Neural progenitor cell (in vitro differentiated cells): ENCODE results near the gene SCAPER. TPM values are rescaled to one million over a fixed set of nuclear protein-coding genes. Genes with fewer than 3 reads are reported as not detected.

Source experiments
- DNase-seq: peaks from one replicate; pipeline ENCODE4 v3.0.0-alpha.2; 2016; ENCODE audit warnings: low spot score
- H2AFZ ChIP-seq: fragments of 200-600 bp; sonication (generic); replicated peaks from 2 replicates; pipeline ENCODE4 v1.6.1; 2016; ENCODE audit warnings: antibody characterized with exemption
- H3F3A ChIP-seq: fragments of 200-600 bp; sonication (generic); 2 replicates; pipeline ENCODE4 v1.6.1; 2016; ENCODE audit warnings: antibody characterized with exemption, low read depth
- H3K27ac ChIP-seq: fragments of 200-600 bp; sonication (generic); 2 replicates; pipeline ENCODE4 v1.5.1; 2016; ENCODE audit warnings: mild to moderate bottlenecking
- H3K27me3 ChIP-seq: fragments of 200-600 bp; sonication (generic); 2 replicates; pipeline ENCODE4 v1.6.1; 2016; ENCODE audit warnings: mild to moderate bottlenecking, moderate library complexity
- H3K36me3 ChIP-seq: fragments of 200-600 bp; sonication (generic); 2 replicates; pipeline ENCODE4 v1.5.1; 2016
- H3K4me1 ChIP-seq: fragments of 200-600 bp; sonication (generic); 2 replicates; pipeline ENCODE4 v1.6.1; 2016; ENCODE audit warnings: mixed run types
- H3K4me2 ChIP-seq: fragments of 200-600 bp; sonication (generic); 2 replicates; pipeline ENCODE4 v1.6.1; 2016
- H3K4me3 ChIP-seq: fragments of 200-600 bp; sonication (generic); 2 replicates; pipeline ENCODE4 v1.5.1; 2016
- H3K79me2 ChIP-seq: fragments of 200-600 bp; sonication (generic); 2 replicates; pipeline ENCODE4 v1.6.1; 2016; ENCODE audit warnings: low read depth
- H3K9ac ChIP-seq: fragments of 200-600 bp; sonication (generic); 2 replicates; pipeline ENCODE4 v1.6.1; 2016
- H3K9me3 ChIP-seq: fragments of 200-600 bp; sonication (generic); 2 replicates; pipeline ENCODE4 v1.5.1; 2016; ENCODE audit warnings: low read depth
- H4K20me1 ChIP-seq: fragments of 200-600 bp; sonication (generic); 2 replicates; pipeline ENCODE4 v1.6.1; 2016; ENCODE audit warnings: low read depth
- H3K27ac Mint-ChIP-seq: 3 replicates; pipeline ENCODE4 v1.8.0; 2021; ENCODE audit warnings: mixed read lengths
- H3K27me3 Mint-ChIP-seq: 2 replicates; pipeline ENCODE4 v1.8.0; 2022; ENCODE audit warnings: low read depth, mild to moderate bottlenecking, inconsistent platforms, moderate library complexity, mixed read lengths; ENCODE audit not compliant: insufficient read depth
- H3K36me3 Mint-ChIP-seq: 3 replicates; pipeline ENCODE4 v1.8.0; 2021; ENCODE audit warnings: mixed read lengths
- H3K4me1 Mint-ChIP-seq: 3 replicates; pipeline ENCODE4 v1.8.0; 2021; ENCODE audit warnings: mixed read lengths
- H3K4me3 Mint-ChIP-seq: 3 replicates; pipeline ENCODE4 v1.8.0; 2021; ENCODE audit warnings: mild to moderate bottlenecking, moderate library complexity, mixed read lengths
- H3K9me3 Mint-ChIP-seq: 3 replicates; pipeline ENCODE4 v1.8.0; 2020; ENCODE audit warnings: mixed read lengths
- EZH2 ChIP-seq: fragments of 200-600 bp; sonication (generic); IDR thresholded peaks from 2 replicates; pipeline ENCODE4 v1.6.1; 2017; ENCODE audit warnings: antibody characterized with exemption, mild to moderate bottlenecking, moderate library complexity
- EZH2phosphoT487 ChIP-seq: fragments of 200-600 bp; sonication (generic); IDR thresholded peaks from 2 replicates; pipeline ENCODE4 v1.6.1; 2017; ENCODE audit warnings: antibody characterized with exemption
- total RNA-seq: library from RNA; depleted of rRNA; stranded (reverse); fragments of >200 nt; gene quantifications from 2 replicates; pipeline ENCODE4 v1.2.3, GENCODE V29; 2015; ENCODE audit warnings: low replicate concordance
- TF ChIP-seq, protein P1 (sequence below): fragments of 200-600 bp; sonication (generic); IDR thresholded peaks from 2 replicates; pipeline ENCODE4 v1.5.1; 2017; ENCODE audit warnings: antibody characterized with exemption, mild to moderate bottlenecking

SCAPER gene
- total RNA-seq, 1 donor from 2014 or later, result 20.4 TPM

DNA sequence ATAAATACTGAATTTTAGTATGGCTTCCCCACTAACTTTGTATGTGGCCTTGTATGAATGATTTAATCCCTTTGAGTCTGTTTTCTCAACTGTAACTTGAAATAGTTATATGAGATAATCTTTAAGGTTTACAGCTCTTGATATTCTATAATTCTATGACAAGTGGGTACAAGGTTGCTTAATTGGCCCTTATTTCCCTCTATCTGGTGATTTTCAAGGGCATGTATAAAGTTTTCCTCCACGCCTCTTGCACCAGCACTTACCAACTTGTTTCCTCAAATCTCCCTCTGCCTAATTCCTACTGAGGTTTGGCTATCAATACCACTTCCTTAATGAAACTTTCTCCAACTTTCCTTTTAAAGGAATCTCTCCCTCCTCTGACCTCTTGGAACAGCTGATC, 455.7 kb downstream of the SCAPER start:
- H3F3A ChIP-seq, result no peaks in the 10 kb centered on the region
- Mint-ChIP-seq H3K9me3 (no peaks in the 10 kb centered on the region), H3K27ac (no peak overlapping the region), H3K4me3 (no peak overlapping the region), H3K27me3 (peaks cover 2% of the 10 kb centered on the region), H3K36me3 (no peaks in the 10 kb centered on the region), H3K4me1 (no peaks in the 10 kb centered on the region)
- TF ChIP-seq, protein P1, sequence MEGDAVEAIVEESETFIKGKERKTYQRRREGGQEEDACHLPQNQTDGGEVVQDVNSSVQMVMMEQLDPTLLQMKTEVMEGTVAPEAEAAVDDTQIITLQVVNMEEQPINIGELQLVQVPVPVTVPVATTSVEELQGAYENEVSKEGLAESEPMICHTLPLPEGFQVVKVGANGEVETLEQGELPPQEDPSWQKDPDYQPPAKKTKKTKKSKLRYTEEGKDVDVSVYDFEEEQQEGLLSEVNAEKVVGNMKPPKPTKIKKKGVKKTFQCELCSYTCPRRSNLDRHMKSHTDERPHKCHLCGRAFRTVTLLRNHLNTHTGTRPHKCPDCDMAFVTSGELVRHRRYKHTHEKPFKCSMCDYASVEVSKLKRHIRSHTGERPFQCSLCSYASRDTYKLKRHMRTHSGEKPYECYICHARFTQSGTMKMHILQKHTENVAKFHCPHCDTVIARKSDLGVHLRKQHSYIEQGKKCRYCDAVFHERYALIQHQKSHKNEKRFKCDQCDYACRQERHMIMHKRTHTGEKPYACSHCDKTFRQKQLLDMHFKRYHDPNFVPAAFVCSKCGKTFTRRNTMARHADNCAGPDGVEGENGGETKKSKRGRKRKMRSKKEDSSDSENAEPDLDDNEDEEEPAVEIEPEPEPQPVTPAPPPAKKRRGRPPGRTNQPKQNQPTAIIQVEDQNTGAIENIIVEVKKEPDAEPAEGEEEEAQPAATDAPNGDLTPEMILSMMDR, result no peak
- no peak for TF ChIP-seq EZH2phosphoT487
- no peak for TF ChIP-seq EZH2
- H3K4me3 ChIP-seq, result no peak overlapping the region
- H3K79me2 ChIP-seq, result no peaks in the 10 kb centered on the region
- no peak overlapping the region for H3K9ac ChIP-seq
- H3K27ac ChIP-seq, result no peak overlapping the region
- no peaks in the 10 kb centered on the region for H3K9me3 ChIP-seq
- H3K4me1 ChIP-seq, result no peaks in the 10 kb centered on the region
- H4K20me1 ChIP-seq, result no peaks in the 10 kb centered on the region
- H2AFZ ChIP-seq, result no peak overlapping the region
- no peaks in the 10 kb centered on the region for H3K36me3 ChIP-seq
- no peak overlapping the region for H3K4me2 ChIP-seq
- no peak for DNase-seq
- H3K27me3 ChIP-seq, result no peaks in the 10 kb centered on the region

DNA sequence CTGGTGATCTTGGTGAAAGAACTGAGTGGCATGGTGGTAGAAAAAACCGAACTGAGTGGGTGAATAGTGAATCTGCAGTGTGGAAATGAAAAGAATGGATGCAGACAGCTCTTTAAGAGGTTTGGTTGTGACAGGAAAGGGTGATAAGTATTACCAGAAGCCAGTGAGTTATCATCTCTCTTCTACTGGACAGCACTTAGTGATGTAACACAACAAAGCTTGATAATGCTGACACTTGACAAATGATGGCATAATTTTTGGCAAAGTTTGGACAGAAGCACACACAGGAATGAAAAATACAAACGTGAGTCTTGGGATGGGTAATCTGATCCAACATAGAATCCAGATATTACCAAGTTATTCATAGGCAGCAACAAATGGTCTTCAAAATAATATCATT, 456.4 kb downstream of the SCAPER start:
- no peak for DNase-seq
- H3K9me3 ChIP-seq, result no peaks in the 10 kb centered on the region
- H3K27me3 Mint-ChIP-seq, result peaks cover 2% of the 10 kb centered on the region
- no peak overlapping the region for H3K4me2 ChIP-seq
- H3K79me2 ChIP-seq, result no peaks in the 10 kb centered on the region
- no peaks in the 10 kb centered on the region for H3K4me1 Mint-ChIP-seq
- H3K27ac Mint-ChIP-seq, result no peak overlapping the region
- H3K27ac ChIP-seq, result no peak overlapping the region
- H3K36me3 Mint-ChIP-seq, result no peaks in the 10 kb centered on the region
- H3K4me3 Mint-ChIP-seq, result no peak overlapping the region
- no peaks in the 10 kb centered on the region for H4K20me1 ChIP-seq
- H3F3A ChIP-seq, result no peaks in the 10 kb centered on the region
- H3K9me3 Mint-ChIP-seq, result no peaks in the 10 kb centered on the region
- no peak overlapping the region for H2AFZ ChIP-seq
- no peak overlapping the region for H3K9ac ChIP-seq
- H3K4me3 ChIP-seq, result no peak overlapping the region
- TF ChIP-seq EZH2, result no peak
- TF ChIP-seq, protein P1, result no peak
- H3K27me3 ChIP-seq, result no peaks in the 10 kb centered on the region
- no peaks in the 10 kb centered on the region for H3K36me3 ChIP-seq
- no peaks in the 10 kb centered on the region for H3K4me1 ChIP-seq

DNA sequence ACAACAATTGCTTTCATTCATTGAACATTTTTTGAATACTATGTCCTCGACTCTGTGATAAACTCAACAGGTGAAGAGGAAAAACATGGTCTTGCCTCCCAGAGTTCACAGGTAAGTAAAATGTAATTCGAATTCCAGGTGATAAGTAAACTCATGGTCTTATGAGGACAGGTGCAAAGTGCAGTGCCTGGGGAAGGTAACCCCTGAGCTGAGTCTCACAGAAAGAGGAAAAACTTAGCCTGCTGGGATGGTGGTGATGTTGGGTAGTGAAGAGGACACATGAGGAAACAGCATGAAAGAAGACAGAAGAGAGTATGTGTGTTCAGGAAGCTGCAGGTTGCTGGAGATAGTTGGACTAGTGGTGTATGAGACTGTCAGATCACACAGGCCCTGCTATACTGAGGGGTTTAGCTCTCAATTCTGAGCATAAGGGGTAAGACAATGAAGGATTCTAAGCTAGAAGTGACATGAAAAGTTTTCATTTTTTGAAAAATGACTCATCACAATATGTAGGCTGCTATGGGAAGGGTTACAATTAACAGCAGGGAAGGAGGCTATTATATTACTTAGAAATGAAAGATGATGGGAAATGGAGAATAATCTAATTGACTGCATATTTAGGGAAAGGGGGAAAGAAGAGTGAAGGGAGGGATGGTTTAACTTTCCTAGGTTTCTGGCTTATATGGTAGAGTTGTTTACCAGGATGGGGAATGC, 457.3 kb downstream of the SCAPER start:
- no peaks in the 10 kb centered on the region for H3K36me3 Mint-ChIP-seq
- Histone ChIP-seq H3K4me1 (no peaks in the 10 kb centered on the region), H3K4me2 (no peak overlapping the region), H4K20me1 (no peaks in the 10 kb centered on the region), H3K79me2 (no peaks in the 10 kb centered on the region), H3K4me3 (no peak overlapping the region), H2AFZ (no peak overlapping the region), H3K36me3 (no peaks in the 10 kb centered on the region), H3K27me3 (no peaks in the 10 kb centered on the region), H3K9me3 (no peaks in the 10 kb centered on the region), H3F3A (no peaks in the 10 kb centered on the region), H3K9ac (no peak overlapping the region), H3K27ac (no peak overlapping the region)
- no peaks in the 10 kb centered on the region for H3K4me1 Mint-ChIP-seq
- no peak overlapping the region for H3K4me3 Mint-ChIP-seq
- no peak for DNase-seq
- TF ChIP-seq EZH2, result no peak
- no peak for TF ChIP-seq EZH2phosphoT487
- TF ChIP-seq, protein P1, result no peak
- peaks cover 2% of the 10 kb centered on the region for H3K27me3 Mint-ChIP-seq
- H3K9me3 Mint-ChIP-seq, result no peaks in the 10 kb centered on the region
- H3K27ac Mint-ChIP-seq, result no peak overlapping the region
